H1 (cell line): Measurements from ENCODE around the gene SYNGR3. TPM values are rescaled to one million over a fixed set of nuclear protein-coding genes. Genes with fewer than 3 reads are reported as not detected.

Experiments used
- CBX8 ChIP-seq: fragments of 300-800, 300-1000 bp; sonication (generic); IDR thresholded peaks from 2 replicates; pipeline ENCODE4 v1.7.1; 2016; ENCODE audit warnings: low read depth, low read length, borderline replicate concordance
- CHD7 ChIP-seq: fragments of 300-600 bp; sonication (generic); IDR thresholded peaks from 2 replicates; pipeline ENCODE4 v1.7.1; 2012; ENCODE audit warnings: low read length, moderate library complexity, mild to moderate bottlenecking, inconsistent platforms; ENCODE audit not compliant: insufficient replicate concordance
- CREB1 ChIP-seq: IDR thresholded peaks from 2 replicates; pipeline ENCODE4 v1.6.1; 2012; ENCODE audit warnings: inconsistent platforms
- HDAC2 ChIP-seq, 2 experiments: fragments of 300-600 bp in 1 of 2; sonication (generic) in 1 of 2; IDR thresholded peaks; 2 replicates each; pipeline ENCODE4 v1.6.1; 2011 to 2012; ENCODE audit warnings: low read depth in 2 of 2, low read length in 2 of 2, mild to moderate bottlenecking in 2 of 2, moderate library complexity in 2 of 2, borderline replicate concordance in 1 of 2, inconsistent platforms in 1 of 2
- HDAC6 ChIP-seq: IDR thresholded peaks from one replicate; pipeline ENCODE4 v1.7.1; 2012; ENCODE audit warnings: low read depth, mild to moderate bottlenecking, inconsistent platforms, low read length, moderate library complexity
- PHF8 ChIP-seq: fragments of 200-600 bp; sonication (generic); conservative IDR thresholded peaks from 2 replicates; pipeline ENCODE4 v1.7.1; 2012; ENCODE audit warnings: low read depth, mild to moderate bottlenecking, inconsistent platforms, low read length, moderate library complexity
- POLR2A ChIP-seq, 2 experiments: IDR thresholded peaks; 1 replicate in 1 of 2; 2 replicates in 1 of 2; pipeline ENCODE4 v1.6.1; 2011; ENCODE audit warnings: low read depth in 2 of 2, low read length in 2 of 2, mild to moderate bottlenecking in 2 of 2; ENCODE audit errors: control extremely low read depth in 1 of 2
- SIN3A ChIP-seq, 2 experiments: IDR thresholded peaks in 1 of 2; conservative IDR thresholded peaks in 1 of 2; 2 replicates each; pipeline ENCODE4 v1.6.1; 2011 to 2012; ENCODE audit warnings: low read length in 2 of 2, improper control_type of control experiment in 1 of 2, low read depth in 1 of 2, mild to moderate bottlenecking in 1 of 2
- SP1 ChIP-seq: IDR thresholded peaks from 2 replicates; pipeline ENCODE4 v1.6.1; 2011; ENCODE audit warnings: low read depth, low read length
- TCF12 ChIP-seq: IDR thresholded peaks from 2 replicates; pipeline ENCODE4 v1.6.1; 2011; ENCODE audit warnings: low read depth, mild to moderate bottlenecking, low read length
- polyA plus RNA-seq, 7 experiments: library from polyadenylated mRNA; depleted of rRNA in 3 of 7; stranded (reverse) in 5 of 7; unstranded in 2 of 7; fragments of >200 nt in 5 of 7; fragments of 200-250 nt in 2 of 7; gene quantifications; 1 replicate in 5 of 7; 2 replicates in 1 of 7; 4 replicates in 1 of 7; pipeline versions ENCODE4 v1.2.1 to v1.2.3, GENCODE V29; 2011 to 2013; ENCODE audit warnings: missing spikeins in 2 of 7, mixed read lengths in 2 of 7
- total RNA-seq: library from RNA; stranded (reverse); fragmentation: NEBNext Ultra II Directional; extraction: Animal tissue kit (Norgen Biotek cat#: 25700); gene quantifications from 2 replicates; pipeline ENCODE4 v1.2.1, GENCODE V29; 2021

The SYNGR3 gene
- total and polyA plus RNA-seq, 2 of the 8 experiments (the other 6 are each of a cell fraction or from before 2014, with no cell fraction given): 36.2 to 49.9 TPM

- peak; percentile 85 for TF ChIP-seq SP1
- TF ChIP-seq CHD7: no peak
- TF ChIP-seq CBX8: no peak
- peak; percentile 95 for TF ChIP-seq CREB1
- peak in 1 of 2 experiments; percentile 51; a peak in 2 of 4 replicates for TF ChIP-seq SIN3A (conservative IDR thresholded peaks at IDR 0.05 in 1 of 2, IDR thresholded peaks at IDR 0.05 in 1 of 2; ENCODE audit: low read depth in 1 of 2, low read length in 2 of 2)
- peak in 1 of 2 experiments; percentile 17; a peak in 1 of 4 replicates for TF ChIP-seq HDAC2 (IDR thresholded peaks at IDR 0.05; ENCODE audit: borderline replicate concordance in 1 of 2, low read depth in 2 of 2, low read length in 2 of 2)
- TF ChIP-seq HDAC6: no peak
- peak; percentile 93 for TF ChIP-seq PHF8
- no peak for TF ChIP-seq TCF12
- TF ChIP-seq POLR2A (IDR thresholded peaks at IDR 0.05; ENCODE audit: control extremely low read depth in 1 of 2, low read depth in 2 of 2, low read length in 2 of 2): peak; percentile 99 to 100
Measured at GRCh38 chr16:1964506-1965395, 25.0 kb upstream of the SYNGR3 start, which contains the start of gene RPS2 (continued).
